Activated B cell treated with CpG ODN at 0.5 μM for 24 hours (primary cell): ENCODE results near the gene DTYMK. TPM values are rescaled to one million over a fixed set of nuclear protein-coding genes. Genes with fewer than 3 reads are reported as not detected.

ENCODE experiments used
- ATAC-seq: fragments of 200-7000 bp; cut with Tn5 transposase; one replicate; pipeline ENCODE4 v1.10.0; 2021; ENCODE audit warnings: low read depth, mild to moderate bottlenecking, moderate library complexity
- CTCF ChIA-PET: fragments of 350-600 bp; sonication (Branson Sonifier 250); formaldehyde crosslinking; loops from one replicate; lab custom pipeline; 2021; ENCODE audit warnings: antibody characterized with exemption; lab: Charles Lee
- POLR2A ChIA-PET: fragments of 350-600 bp; sonication (Branson Sonifier 250); formaldehyde crosslinking; loops from one replicate; lab custom pipeline; 2021; ENCODE audit warnings: antibody characterized with exemption; lab: Charles Lee
- DNase-seq: peaks from one replicate; pipeline ENCODE4 v3.0.0; 2022
- H3K27ac Mint-ChIP-seq: one replicate; pipeline ENCODE4 v1.8.0; 2020; ENCODE audit warnings: mixed read lengths
- H3K27me3 Mint-ChIP-seq: one replicate; pipeline ENCODE4 v1.8.0; 2021; ENCODE audit warnings: mixed read lengths
- H3K36me3 Mint-ChIP-seq: one replicate; pipeline ENCODE4 v1.8.0; 2021; ENCODE audit warnings: low read depth, mixed read lengths
- H3K4me1 Mint-ChIP-seq: one replicate; pipeline ENCODE4 v1.8.0; 2021; ENCODE audit warnings: mixed read lengths
- H3K4me3 Mint-ChIP-seq: one replicate; pipeline ENCODE4 v1.8.0; 2020; ENCODE audit warnings: mild to moderate bottlenecking, mixed read lengths
- H3K9me3 Mint-ChIP-seq: one replicate; pipeline ENCODE4 v1.8.0; 2020; ENCODE audit warnings: mixed read lengths
- intact Hi-C: fragments of 100-400 bp; cut with micrococcal nuclease; formaldehyde crosslinking; loops from one replicate; pipeline ENCODE4 v1.15.1; 2024
- total RNA-seq: library from RNA; stranded (reverse); gene quantifications from 2 replicates; pipeline ENCODE4 v1.2.3, GENCODE V29; 2022
- TF ChIP-seq, protein P1 (sequence below): fragments of 200-600 bp; IDR thresholded peaks from one replicate; pipeline ENCODE4 v1.8.0; 2022; ENCODE audit warnings: antibody characterized with exemption, mild to moderate bottlenecking

DTYMK gene
- total RNA-seq, 1 donor from 2014 or later = 34.7 TPM

DNA sequence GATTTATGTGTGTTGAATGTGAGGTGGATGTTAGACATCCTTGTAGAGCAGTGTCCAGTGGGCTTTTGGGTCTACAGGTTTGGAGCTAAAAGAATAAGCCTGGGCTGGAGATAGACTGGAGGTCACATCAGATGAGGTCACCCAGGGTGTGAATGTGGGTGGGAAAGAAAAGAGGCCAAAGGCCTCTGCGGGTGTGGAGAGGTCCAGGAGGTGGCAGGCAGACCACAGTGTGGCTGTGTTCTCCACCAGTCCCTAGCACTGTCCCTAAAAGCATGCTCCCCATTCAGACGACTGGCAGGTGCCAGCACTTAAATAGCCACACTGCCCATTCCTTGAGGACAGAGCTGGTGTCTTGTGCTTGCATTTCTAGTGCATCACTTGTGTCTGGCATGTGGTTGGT is 45.0 kb downstream of the DTYMK start:
- ATAC-seq (no peak), DNase-seq (no peak)
- CTCF ChIA-PET = no interaction called here
- H3K27me3 Mint-ChIP-seq = no peaks in the 10 kb centered on the region
- intact Hi-C loops = no loop called here
- H3K36me3 Mint-ChIP-seq = peaks cover 17% of the 10 kb centered on the region
- no peak overlapping the region for H3K4me3 Mint-ChIP-seq
- TF ChIP-seq, protein P1, sequence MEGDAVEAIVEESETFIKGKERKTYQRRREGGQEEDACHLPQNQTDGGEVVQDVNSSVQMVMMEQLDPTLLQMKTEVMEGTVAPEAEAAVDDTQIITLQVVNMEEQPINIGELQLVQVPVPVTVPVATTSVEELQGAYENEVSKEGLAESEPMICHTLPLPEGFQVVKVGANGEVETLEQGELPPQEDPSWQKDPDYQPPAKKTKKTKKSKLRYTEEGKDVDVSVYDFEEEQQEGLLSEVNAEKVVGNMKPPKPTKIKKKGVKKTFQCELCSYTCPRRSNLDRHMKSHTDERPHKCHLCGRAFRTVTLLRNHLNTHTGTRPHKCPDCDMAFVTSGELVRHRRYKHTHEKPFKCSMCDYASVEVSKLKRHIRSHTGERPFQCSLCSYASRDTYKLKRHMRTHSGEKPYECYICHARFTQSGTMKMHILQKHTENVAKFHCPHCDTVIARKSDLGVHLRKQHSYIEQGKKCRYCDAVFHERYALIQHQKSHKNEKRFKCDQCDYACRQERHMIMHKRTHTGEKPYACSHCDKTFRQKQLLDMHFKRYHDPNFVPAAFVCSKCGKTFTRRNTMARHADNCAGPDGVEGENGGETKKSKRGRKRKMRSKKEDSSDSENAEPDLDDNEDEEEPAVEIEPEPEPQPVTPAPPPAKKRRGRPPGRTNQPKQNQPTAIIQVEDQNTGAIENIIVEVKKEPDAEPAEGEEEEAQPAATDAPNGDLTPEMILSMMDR = no peak
- POLR2A ChIA-PET = interaction anchor here (0.8 to 1.5 kb wide), 2 partner anchors 18 to 60 kb away, joined by 3 read pairs; partner anchors contain the start of gene ING5
- H3K27ac Mint-ChIP-seq = no peak overlapping the region
- H3K9me3 Mint-ChIP-seq = no peaks in the 10 kb centered on the region
- H3K4me1 Mint-ChIP-seq = peaks cover 42% of the 10 kb centered on the region

DNA sequence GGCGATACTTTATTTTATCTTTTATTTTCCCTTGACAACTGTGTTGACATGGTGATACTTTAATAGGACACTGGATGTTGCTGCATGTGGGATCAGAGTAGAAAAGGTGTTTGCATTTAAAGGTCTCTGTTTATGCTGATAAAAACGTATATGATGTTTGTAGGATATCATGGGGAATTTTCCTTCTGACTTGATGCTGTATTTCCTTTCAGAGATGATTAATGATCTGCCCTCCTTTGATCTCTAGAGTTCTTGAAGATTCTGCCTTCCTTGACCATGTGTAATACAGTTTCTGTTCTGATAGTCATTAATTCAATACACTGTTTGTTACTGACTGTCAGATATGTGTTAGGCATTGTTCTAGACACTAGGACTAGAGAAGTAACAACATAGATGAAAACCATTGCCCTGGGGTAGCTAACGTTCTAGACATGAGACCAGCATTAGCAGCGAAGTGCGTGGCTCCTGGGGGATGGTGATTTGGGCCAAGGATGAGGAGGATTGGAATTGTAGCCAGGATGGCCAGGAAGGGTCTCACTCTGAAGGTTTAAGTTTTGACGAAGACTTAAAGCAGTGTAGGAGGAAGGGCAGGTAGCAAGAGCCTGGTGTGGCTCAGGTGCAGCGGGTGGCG is 46.3 kb downstream of the DTYMK start:
- ChIA-PET POLR2A (no interaction called here), CTCF (no interaction called here)
- Mint-ChIP-seq H3K27me3 (no peaks in the 10 kb centered on the region), H3K27ac (no peak overlapping the region), H3K4me3 (no peak overlapping the region), H3K4me1 (peaks cover 48% of the 10 kb centered on the region), H3K9me3 (no peaks in the 10 kb centered on the region), H3K36me3 (peaks cover 11% of the 10 kb centered on the region)
- DNase-seq (no peak), ATAC-seq (no peak)
- intact Hi-C loops = no loop called here
- TF ChIP-seq, protein P1 = no peak

DNA sequence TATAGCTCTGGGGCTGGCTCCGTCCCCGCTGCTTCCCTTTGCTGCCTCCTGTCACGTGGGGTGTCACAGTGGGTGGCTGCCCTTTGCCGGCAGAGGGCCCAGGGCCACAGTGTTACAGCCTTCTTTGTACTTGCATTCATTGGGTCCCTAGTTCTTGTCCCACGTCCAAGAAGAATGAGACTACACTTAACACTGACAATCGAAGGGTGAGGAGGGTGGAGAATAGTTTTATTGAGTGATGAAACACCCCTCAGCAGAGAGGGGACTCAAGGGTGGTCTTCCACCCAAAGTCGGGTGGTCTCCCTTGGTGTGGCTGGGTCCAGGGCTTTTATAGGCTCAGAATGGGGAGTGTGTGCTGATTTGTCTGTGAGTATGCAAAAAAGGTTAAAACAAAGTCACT is 47.2 kb downstream of the DTYMK start:
- DNase-seq (no peak), ATAC-seq (no peak)
- ChIA-PET CTCF (no interaction called here), POLR2A (no interaction called here)
- H3K27ac Mint-ChIP-seq = no peak overlapping the region
- H3K4me3 Mint-ChIP-seq = peak overlapping the region; percentile 91
- H3K9me3 Mint-ChIP-seq = no peaks in the 10 kb centered on the region
- intact Hi-C loops = no loop called here
- TF ChIP-seq, protein P1 = no peak
- H3K4me1 Mint-ChIP-seq = peaks cover 48% of the 10 kb centered on the region
- peaks cover 8% of the 10 kb centered on the region for H3K36me3 Mint-ChIP-seq
- no peaks in the 10 kb centered on the region for H3K27me3 Mint-ChIP-seq

DNA sequence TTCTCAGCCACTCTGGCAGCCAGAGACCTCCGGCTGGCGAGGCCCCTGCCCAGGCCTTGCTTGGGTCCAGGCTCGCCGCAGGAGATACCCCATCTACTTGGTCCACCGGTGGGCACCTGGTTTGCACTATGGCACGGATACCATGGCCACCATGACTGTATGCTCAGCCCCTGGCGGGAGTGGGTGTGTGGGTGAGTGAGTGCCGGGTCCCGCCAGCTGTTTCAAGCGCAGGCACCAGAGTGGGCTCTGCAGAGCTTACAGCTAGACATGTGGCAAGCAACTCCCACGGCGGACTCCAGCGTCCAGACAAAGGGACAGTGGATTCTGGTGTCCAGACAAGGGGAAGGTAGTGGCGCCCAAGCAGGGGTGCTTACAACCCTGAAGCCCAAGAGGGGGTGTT is 47.7 kb downstream of the DTYMK start:
- Mint-ChIP-seq H3K27me3 (no peaks in the 10 kb centered on the region), H3K4me1 (peaks cover 48% of the 10 kb centered on the region), H3K9me3 (no peaks in the 10 kb centered on the region), H3K4me3 (peak overlapping the region; percentile 91), H3K27ac (no peak overlapping the region), H3K36me3 (peaks cover 6% of the 10 kb centered on the region)
- ChIA-PET POLR2A (interaction anchor here (0.7 to 2.1 kb wide), 2 partner anchors 239 to 324 kb away, joined by 3 to 11 read pairs; partner anchors contain the start of genes HDLBP and SEPTIN2), CTCF (no interaction called here)
- ATAC-seq (no peak), DNase-seq (no peak)
- intact Hi-C loops = no loop called here
- TF ChIP-seq, protein P1 = no peak

DNA sequence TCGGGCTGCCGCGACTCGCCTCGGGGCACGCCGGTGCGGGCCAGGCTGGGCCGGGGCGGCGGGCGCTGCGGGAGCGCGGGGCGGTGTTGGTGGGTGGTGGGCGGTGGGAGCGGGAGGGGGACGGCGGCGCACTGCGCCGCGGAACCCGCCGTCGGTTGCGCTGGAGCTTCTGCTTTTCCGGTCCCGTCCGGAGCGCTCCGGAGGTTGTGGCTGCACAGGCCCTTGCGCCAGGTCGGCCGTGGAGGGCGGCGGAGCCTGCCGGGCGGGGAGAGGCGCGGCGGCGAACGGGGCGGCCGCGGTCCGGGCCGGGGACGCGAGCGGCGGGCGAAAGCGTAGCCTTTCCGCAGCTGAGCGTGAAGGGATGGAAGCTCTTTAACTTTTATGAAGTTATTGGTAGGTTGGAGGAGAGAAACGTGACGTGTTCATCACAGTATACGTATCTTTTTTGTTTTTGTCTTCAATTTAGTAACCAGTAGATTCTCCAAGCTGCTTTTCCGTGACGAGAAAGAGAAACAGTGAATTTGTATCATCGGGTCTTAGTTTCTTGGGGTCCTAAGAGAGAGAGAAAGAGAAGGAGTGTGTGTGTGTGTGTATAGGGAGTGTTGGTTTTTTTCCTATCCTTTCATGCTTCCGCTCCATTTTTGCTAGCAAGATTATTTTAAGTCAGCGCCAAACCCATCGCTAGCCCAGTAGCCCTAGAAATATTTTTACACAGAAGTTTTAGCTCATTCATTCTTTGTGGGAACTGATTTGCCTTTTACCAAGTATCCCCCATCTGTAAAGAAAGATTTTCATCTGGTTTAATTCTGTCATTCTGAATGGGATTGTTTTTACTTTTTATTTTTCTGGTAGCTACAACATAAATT is 48.6 kb downstream of the DTYMK start:
- no peaks in the 10 kb centered on the region for H3K9me3 Mint-ChIP-seq
- ChIA-PET CTCF (no interaction called here), POLR2A (interaction anchor here (0.6 to 2.1 kb wide), 10 partner anchors 10 to 1077 kb away, joined by 3 to 16 read pairs (median 4); partner anchors contain the start of genes DTYMK, HDLBP, ING5 and SEPTIN2)
- peak overlapping the region; percentile 83 for H3K27ac Mint-ChIP-seq
- DNase-seq (no peak), ATAC-seq (peak; percentile 36)
- TF ChIP-seq, protein P1 = no peak
- no peaks in the 10 kb centered on the region for H3K27me3 Mint-ChIP-seq
- peak overlapping the region; percentile 91 for H3K4me3 Mint-ChIP-seq
- H3K36me3 Mint-ChIP-seq = peaks cover 12% of the 10 kb centered on the region
- intact Hi-C loops = loop anchor here (1.0 kb wide), 7 partner anchors 21 to 281 kb away; partner anchors contain the start of genes D2HGDH, DTYMK, ING5 and STK25
- peaks cover 48% of the 10 kb centered on the region for H3K4me1 Mint-ChIP-seq
